Gastroesophageal sphincter (tissue), 4 donors: Measurements from ENCODE around the gene PRADC1. TPM values are rescaled to one million over a fixed set of nuclear protein-coding genes. Genes with fewer than 3 reads are reported as not detected.

Source experiments
- ATAC-seq: fragments of 150-250 bp; one replicate; pipeline ENCODE4 v1.9.1; 2016; ENCODE audit warnings: mild to moderate bottlenecking, moderate library complexity
- H3K27ac ChIP-seq, 4 donors: fragments of 200-600 bp; sonication (generic) in 3 of 4; 1 replicate in 3 of 4; 2 replicates in 1 of 4; pipeline ENCODE4 v1.5.1; 2016 to 2019
- H3K27me3 ChIP-seq: fragments of 200-600 bp; sonication (generic); one replicate; pipeline ENCODE4 v1.5.1; 2019
- H3K36me3 ChIP-seq, 2 donors: fragments of 200-600 bp; sonication (generic); one replicate each; pipeline ENCODE4 v1.5.1; 2019; ENCODE audit warnings: control low read depth in 1 of 2
- H3K4me1 ChIP-seq, 3 donors: fragments of 200-600 bp; sonication (generic); 1 replicate in 2 of 3; 2 replicates in 1 of 3; pipeline ENCODE4 v1.5.1; 2016 to 2019; ENCODE audit warnings: control low read depth in 2 of 3
- H3K4me3 ChIP-seq, 2 donors: fragments of 200-600 bp; sonication (generic); one replicate each; pipeline ENCODE4 v1.5.1; 2019; ENCODE audit warnings: mild to moderate bottlenecking in 1 of 2, moderate library complexity in 1 of 2
- H3K9me3 ChIP-seq, 3 donors: fragments of 200-600 bp; sonication (generic); one replicate each; pipeline ENCODE4 v1.5.1; 2017 to 2019; ENCODE audit warnings: control low read depth in 2 of 3
- EP300 ChIP-seq: sonication (generic); formaldehyde crosslinking; IDR thresholded peaks from one replicate; pipeline ENCODE4 v1.6.1; 2017; ENCODE audit warnings: antibody characterized with exemption, mild to moderate bottlenecking
- POLR2A ChIP-seq, 2 donors: fragments of 450-650 bp; IDR thresholded peaks; one replicate each; pipeline ENCODE4 v1.6.1; 2017; ENCODE audit warnings: antibody characterized with exemption in 2 of 2, mild to moderate bottlenecking in 2 of 2, moderate library complexity in 1 of 2
- POLR2AphosphoS5 ChIP-seq: sonication (generic); formaldehyde crosslinking; IDR thresholded peaks from one replicate; pipeline ENCODE4 v1.6.1; 2017; ENCODE audit warnings: antibody characterized with exemption
- WGBS, 2 donors: methylation state at CpG; one replicate each; pipeline ENCODE4 v1.1.5; 2018; ENCODE audit warnings: low coverage in 1 of 2; 5-methylcytosine and 5-hydroxymethylcytosine counted together
- total RNA-seq, 4 donors: library from RNA; depleted of rRNA; stranded (reverse); fragments of >200 nt; gene quantifications; one replicate each; pipeline ENCODE4 v1.1.0, GENCODE V29; 2016
- TF ChIP-seq, protein P1 (sequence below), 4 experiments: fragments of 200-600 bp in 2 of 4; fragments of 450-650 bp in 2 of 4; sonication (generic) in 1 of 4; IDR thresholded peaks; one replicate each; pipeline ENCODE4 v1.5.1; 2017 to 2019; ENCODE audit warnings: antibody characterized with exemption in 4 of 4, mild to moderate bottlenecking in 2 of 4, moderate library complexity in 2 of 4

The PRADC1 gene
- total RNA-seq, 4 donors from 2014 or later = 21.7 to 37.5 (median 30.2) TPM

DNA sequence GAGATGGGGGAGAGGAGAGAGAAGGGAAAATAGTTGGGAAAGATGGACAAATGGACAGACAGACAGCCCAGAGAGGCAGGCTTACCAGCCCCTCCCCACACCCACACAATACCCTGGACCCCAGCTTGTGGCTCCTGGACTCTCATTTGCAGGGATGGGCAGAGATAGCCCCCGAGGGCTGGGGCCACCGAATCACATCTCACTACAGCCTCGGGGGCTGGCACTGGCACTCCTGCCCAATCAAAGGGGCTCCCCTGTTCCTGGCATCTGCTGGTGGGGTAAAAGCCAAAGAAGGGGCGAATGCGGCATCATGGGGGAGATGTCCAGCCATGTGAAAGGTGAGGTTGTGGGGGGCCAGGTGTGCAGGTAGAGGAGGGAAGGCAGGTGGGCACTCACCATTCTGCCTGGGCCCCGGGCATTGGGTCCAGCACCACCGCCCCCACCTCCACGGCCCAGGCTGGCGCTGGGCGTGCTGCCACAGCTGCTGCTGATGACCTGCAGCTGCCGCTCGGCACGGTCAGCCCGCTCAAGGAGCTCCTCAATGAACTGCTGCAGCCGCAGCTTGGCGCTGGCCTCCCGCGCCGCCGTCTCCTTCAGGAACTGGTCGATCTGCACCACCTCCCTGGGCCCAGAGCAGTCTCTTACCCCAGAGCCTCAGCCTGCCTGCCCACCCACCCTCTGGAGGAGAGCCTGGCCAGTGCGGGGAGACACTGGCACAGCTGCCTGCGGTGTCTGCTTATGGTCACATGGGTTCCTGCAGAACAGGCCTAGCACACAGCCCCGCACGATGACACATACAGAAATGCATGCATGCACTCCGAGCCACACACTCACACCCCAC, 33.2 kb upstream of the PRADC1 start:
- H3K27ac ChIP-seq = no peak overlapping the region
- ATAC-seq = no peak
- H3K27me3 ChIP-seq = peaks cover 65% of the 10 kb centered on the region
- no peaks in the 10 kb centered on the region for H3K36me3 ChIP-seq
- no peak overlapping the region for H3K4me3 ChIP-seq
- peaks cover 0 to 17% (median 4%) of the 10 kb centered on the region in 3 donors for H3K4me1 ChIP-seq
- no peaks in the 10 kb centered on the region for H3K9me3 ChIP-seq
- WGBS, 2 donors = 65 to 98% methylated on average over 2 to 8 of the region's 26 CpGs
- no peak for TF ChIP-seq POLR2A (IDR thresholded peaks at IDR 0.05)
- TF ChIP-seq, protein P1, sequence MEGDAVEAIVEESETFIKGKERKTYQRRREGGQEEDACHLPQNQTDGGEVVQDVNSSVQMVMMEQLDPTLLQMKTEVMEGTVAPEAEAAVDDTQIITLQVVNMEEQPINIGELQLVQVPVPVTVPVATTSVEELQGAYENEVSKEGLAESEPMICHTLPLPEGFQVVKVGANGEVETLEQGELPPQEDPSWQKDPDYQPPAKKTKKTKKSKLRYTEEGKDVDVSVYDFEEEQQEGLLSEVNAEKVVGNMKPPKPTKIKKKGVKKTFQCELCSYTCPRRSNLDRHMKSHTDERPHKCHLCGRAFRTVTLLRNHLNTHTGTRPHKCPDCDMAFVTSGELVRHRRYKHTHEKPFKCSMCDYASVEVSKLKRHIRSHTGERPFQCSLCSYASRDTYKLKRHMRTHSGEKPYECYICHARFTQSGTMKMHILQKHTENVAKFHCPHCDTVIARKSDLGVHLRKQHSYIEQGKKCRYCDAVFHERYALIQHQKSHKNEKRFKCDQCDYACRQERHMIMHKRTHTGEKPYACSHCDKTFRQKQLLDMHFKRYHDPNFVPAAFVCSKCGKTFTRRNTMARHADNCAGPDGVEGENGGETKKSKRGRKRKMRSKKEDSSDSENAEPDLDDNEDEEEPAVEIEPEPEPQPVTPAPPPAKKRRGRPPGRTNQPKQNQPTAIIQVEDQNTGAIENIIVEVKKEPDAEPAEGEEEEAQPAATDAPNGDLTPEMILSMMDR (IDR thresholded peaks at IDR 0.05) = no peak
- TF ChIP-seq EP300 = no peak
- TF ChIP-seq POLR2AphosphoS5 = no peak

DNA sequence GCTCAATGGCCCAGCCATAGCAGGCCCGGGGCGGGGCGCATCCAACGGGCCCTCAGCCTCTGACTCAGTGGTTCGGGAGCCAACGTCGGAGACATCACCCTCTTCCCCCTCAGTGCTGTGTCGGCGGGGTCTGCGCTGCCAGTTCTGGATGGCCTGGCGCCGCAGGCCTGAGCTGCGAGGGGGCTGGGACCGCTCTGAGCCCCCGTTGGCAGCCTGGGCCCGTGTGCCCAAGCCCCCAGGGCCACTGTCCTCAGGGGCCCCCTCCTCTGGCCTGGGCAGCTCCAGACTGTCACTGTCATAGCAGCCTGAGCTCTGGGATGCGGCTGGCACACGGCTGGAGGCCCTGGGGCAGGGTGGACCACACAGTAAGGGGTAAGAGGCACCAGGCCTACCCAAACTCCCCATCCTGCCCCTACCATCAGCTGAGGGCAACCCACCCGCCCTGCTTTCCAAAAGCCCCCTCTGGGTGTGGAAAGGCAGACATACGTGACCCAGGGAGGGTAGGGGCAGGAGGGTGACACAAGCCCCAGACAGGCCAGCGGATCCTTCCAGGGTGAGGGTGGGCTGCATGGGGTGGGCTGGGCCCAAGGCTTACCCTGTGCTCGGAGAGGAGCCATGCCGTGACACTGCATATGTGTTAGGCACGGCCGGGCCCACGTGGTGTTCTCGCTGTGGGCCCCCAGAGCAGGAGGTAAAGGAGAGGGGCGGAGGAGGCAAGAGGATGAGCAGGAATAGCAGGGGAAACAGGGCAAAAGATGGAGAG, 32.4 kb upstream of the PRADC1 start:
- no peaks in the 10 kb centered on the region for H3K9me3 ChIP-seq
- ATAC-seq = no peak
- no peak overlapping the region for H3K4me3 ChIP-seq
- no peak overlapping the region for H3K27ac ChIP-seq
- 67% methylated on average over 1 of the region's 28 CpGs; no CpG with 5 or more reads in 1 of the 2 donors for WGBS, 2 donors
- no peaks in the 10 kb centered on the region for H3K36me3 ChIP-seq
- H3K4me1 ChIP-seq = peaks cover 0 to 17% (median 4%) of the 10 kb centered on the region in 3 donors
- TF ChIP-seq, protein P1 (IDR thresholded peaks at IDR 0.05) = no peak
- TF ChIP-seq POLR2A (IDR thresholded peaks at IDR 0.05) (no peak), EP300 (no peak), POLR2AphosphoS5 (no peak)
- peaks cover 57% of the 10 kb centered on the region for H3K27me3 ChIP-seq

DNA sequence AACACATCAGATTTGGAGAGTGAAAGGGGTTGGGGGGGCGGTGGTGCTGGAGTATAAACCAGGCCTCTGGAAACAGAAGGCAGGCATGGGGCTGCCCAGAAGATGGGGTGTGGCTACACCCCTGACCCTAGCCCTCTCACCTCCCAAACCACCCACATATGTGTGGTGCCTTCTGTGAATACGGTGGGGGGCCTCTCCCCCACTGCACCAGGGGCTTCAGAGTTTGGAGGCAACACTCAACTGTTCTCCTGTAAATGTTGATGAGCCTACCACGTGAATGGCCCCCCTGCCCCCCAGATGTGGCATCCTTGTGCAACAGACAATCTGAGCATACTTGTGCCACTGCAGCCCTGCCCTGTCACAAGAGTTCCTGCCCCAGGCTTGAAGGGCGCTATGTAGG, 31.7 kb upstream of the PRADC1 start:
- 67 to 100% methylated on average over 1 of the region's 4 CpGs for WGBS, 2 donors
- Histone ChIP-seq H3K27ac (no peak overlapping the region), H3K4me1 (peaks cover 0 to 17% (median 4%) of the 10 kb centered on the region in 3 donors), H3K4me3 (no peak overlapping the region), H3K27me3 (peaks cover 50% of the 10 kb centered on the region), H3K36me3 (no peaks in the 10 kb centered on the region), H3K9me3 (no peaks in the 10 kb centered on the region)
- no peak for ATAC-seq
- TF ChIP-seq POLR2A (IDR thresholded peaks at IDR 0.05) (no peak), POLR2AphosphoS5 (no peak), EP300 (no peak)
- TF ChIP-seq, protein P1 (IDR thresholded peaks at IDR 0.05) = no peak

DNA sequence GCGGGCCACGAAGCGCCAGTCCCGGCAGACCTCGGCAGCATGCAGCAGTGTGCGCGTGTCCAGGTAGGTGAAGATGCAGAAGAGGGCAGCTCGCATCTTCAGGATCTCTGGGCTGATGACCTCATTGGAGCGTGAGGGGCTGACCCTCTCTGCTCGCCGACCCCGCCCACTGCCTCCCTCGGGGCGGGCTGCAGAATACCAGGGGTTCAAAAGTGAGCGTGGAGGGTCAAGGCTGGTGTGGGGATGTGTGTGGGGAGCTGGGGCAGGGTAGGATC, 31.2 kb upstream of the PRADC1 start:
- WGBS, 2 donors = 80% methylated on average over 1 of the region's 15 CpGs; no CpG with 5 or more reads in 1 of the 2 donors
- Histone ChIP-seq H3K27me3 (peaks cover 45% of the 10 kb centered on the region), H3K4me1 (peaks cover 0 to 12% (median 4%) of the 10 kb centered on the region in 3 donors), H3K9me3 (no peaks in the 10 kb centered on the region), H3K36me3 (no peaks in the 10 kb centered on the region), H3K4me3 (no peak overlapping the region), H3K27ac (no peak overlapping the region)
- no peak for TF ChIP-seq EP300
- TF ChIP-seq POLR2AphosphoS5 = no peak
- TF ChIP-seq POLR2A (IDR thresholded peaks at IDR 0.05) = no peak
- TF ChIP-seq, protein P1 (IDR thresholded peaks at IDR 0.05) = no peak
- no peak for ATAC-seq
